DLD1 (cell line): Measurements from ENCODE around the gene C1QTNF8.

Experiments
- in situ Hi-C: cut with HindIII; loops from 2 replicates; pipeline ENCODE4 v1.10.0; 2017; ENCODE audit warnings: low sequenced_read_pairs

Gene C1QTNF8

GRCh38 chr16:1129106-1129960 is 33.3 kb upstream of the C1QTNF8 start:
- in situ Hi-C loops = loop anchor here (25.0 kb wide), 1 partner anchor 142 kb away; the partner anchor contains the start of gene SOX8

- in situ Hi-C loops = loop anchor here (25.0 kb wide), 1 partner anchor 141 kb away; the partner anchor contains the start of gene SOX8
Observed at GRCh38 chr16:1127971-1128715, 32.1 kb upstream of the C1QTNF8 start.

GRCh38 chr16:1127101-1127500 is 31.1 kb upstream of the C1QTNF8 start:
- in situ Hi-C loops = loop anchor here (25.0 kb wide), 1 partner anchor 140 kb away; the partner anchor contains the start of gene SOX8

GRCh38 chr16:1126586-1126985 is 30.5 kb upstream of the C1QTNF8 start:
- in situ Hi-C loops = loop anchor here (25.0 kb wide), 1 partner anchor 139 kb away; the partner anchor contains the start of gene SOX8

- in situ Hi-C loops = loop anchor here (25.0 kb wide), 1 partner anchor 139 kb away; the partner anchor contains the start of gene SOX8
Observed at GRCh38 chr16:1126044-1126443, 30.0 kb upstream of the C1QTNF8 start.

GRCh38 chr16:1125471-1125870 is 29.4 kb upstream of the C1QTNF8 start:
- in situ Hi-C loops = loop anchor here (25.0 kb wide), 1 partner anchor 138 kb away; the partner anchor contains the start of gene SOX8

- in situ Hi-C loops = loop anchor here (25.0 kb wide), 1 partner anchor 137 kb away; the partner anchor contains the start of gene SOX8
Observed at GRCh38 chr16:1124795-1125194, 28.8 kb upstream of the C1QTNF8 start.

GRCh38 chr16:1124291-1124690 is 28.2 kb upstream of the C1QTNF8 start:
- in situ Hi-C loops = no loop called here

GRCh38 chr16:1123525-1124230 is 27.6 kb upstream of the C1QTNF8 start:
- in situ Hi-C loops = no loop called here

GRCh38 chr16:1122398-1122765 is 26.3 kb upstream of the C1QTNF8 start:
- in situ Hi-C loops = no loop called here

GRCh38 chr16:1121601-1122397 is 25.8 kb upstream of the C1QTNF8 start:
- in situ Hi-C loops = no loop called here

- in situ Hi-C loops = no loop called here
Observed at GRCh38 chr16:1121009-1121408, 25.0 kb upstream of the C1QTNF8 start.

- in situ Hi-C loops = no loop called here
Observed at GRCh38 chr16:1120577-1120941, 24.5 kb upstream of the C1QTNF8 start.

GRCh38 chr16:1119766-1120576 is 23.9 kb upstream of the C1QTNF8 start:
- in situ Hi-C loops = loop anchor here (10.0 kb wide), 1 partner anchor 65 kb away; no protein-coding TSS in a partner anchor

GRCh38 chr16:1119129-1119528 is 23.1 kb upstream of the C1QTNF8 start:
- in situ Hi-C loops = loop anchor here (10.0 kb wide), 1 partner anchor 66 kb away; no protein-coding TSS in a partner anchor

- in situ Hi-C loops = loop anchor here (10.0 kb wide), 1 partner anchor 67 kb away; no protein-coding TSS in a partner anchor
Observed at GRCh38 chr16:1117926-1118325, 21.9 kb upstream of the C1QTNF8 start.

- in situ Hi-C loops = loop anchor here (10.0 kb wide), 1 partner anchor 67 kb away; no protein-coding TSS in a partner anchor
Observed at GRCh38 chr16:1117176-1117900, 21.3 kb upstream of the C1QTNF8 start.

- in situ Hi-C loops = loop anchor here (10.0 kb wide), 1 partner anchor 68 kb away; no protein-coding TSS in a partner anchor
Observed at GRCh38 chr16:1116693-1117077, 20.6 kb upstream of the C1QTNF8 start.
